HG02678 (cell line): ENCODE measurements around the gene CBX5.
"Not testable (repeated sequence)": the region's sequence is repeated elsewhere in the genome, so short reads cannot be mapped to it uniquely, and the experiment has no call there.

Source experiments
- ATAC-seq: cut with Tn5 transposase; IDR thresholded peaks from one replicate; pipeline ENCODE4 v1.9.1; 2021; ENCODE audit warnings: mild to moderate bottlenecking, moderate library complexity; ENCODE audit not compliant: unreplicated experiment

The CBX5 gene

GRCh38 chr12:54201001-54201794 lies 78.7 kb downstream of the CBX5 start:
- ATAC-seq: peak; percentile 51

- ATAC-seq: no peak
These were observed 79.5 kb downstream of the CBX5 start for GRCh38 chr12:54200412-54200811.

DNA sequence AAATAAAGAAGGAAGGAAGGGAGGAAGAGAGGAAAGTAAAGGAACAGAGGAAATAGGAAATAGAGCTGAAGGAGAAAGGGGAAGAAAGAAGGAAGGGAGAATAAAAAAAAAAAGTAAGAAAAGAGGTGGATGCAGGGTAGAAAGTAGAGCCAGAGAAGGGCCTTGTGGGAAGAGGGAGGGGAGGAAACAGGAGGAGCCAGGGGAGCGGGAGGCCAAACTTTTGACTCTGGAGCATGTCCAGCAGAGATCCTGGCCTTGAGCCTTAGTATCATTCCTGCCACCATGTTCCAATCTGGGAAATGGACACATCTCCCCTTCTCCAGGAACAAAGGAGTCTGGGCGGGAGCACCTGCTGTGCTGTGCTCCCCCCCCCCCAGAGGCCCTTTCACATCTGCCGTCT lies 80.0 kb downstream of the CBX5 start:
- ATAC-seq: no peak

DNA sequence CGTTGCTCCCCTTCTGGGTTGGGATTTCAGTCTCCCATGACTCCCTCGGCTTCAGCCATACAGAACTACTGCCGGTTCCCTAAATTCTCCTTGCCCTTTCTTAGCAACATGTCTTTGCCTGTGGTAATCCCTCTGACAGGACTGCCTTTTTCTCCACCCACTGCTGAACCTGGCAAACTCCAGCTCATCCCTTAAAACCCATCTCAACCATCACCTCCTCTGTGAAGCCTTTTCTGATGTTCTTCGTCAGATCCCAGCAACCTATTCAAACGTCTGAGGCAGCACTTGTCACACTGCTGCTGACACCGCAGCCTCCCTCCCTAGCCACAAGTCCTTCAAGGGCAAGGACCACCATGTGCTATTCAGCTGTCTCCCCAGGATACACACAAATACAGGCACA lies 80.9 kb downstream of the CBX5 start:
- ATAC-seq: no peak

DNA sequence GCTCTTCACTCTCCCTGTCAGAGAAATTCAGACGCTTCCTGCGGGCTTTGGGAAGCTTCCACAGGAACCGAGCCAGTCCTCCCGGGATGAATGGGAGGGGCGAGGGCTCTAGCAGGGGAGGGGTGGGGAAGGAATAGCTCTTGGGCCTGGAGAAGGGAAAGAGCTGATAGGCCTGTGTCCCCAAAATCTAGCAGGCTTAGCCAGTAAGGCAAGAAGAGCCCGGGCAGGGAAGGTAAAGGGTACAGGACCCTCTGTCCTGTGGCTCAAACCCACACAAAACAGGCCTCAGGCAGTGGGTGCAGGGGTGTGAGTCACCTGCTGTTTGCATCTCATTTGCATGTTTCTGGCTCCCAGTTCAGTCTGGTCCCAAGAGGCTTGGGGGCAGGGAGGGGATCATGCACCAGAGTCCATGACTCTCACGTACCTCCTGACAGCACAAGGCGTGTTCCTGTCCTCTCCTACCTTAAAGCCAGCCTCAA lies 82.5 kb downstream of the CBX5 start:
- no peak for ATAC-seq

- ATAC-seq: no peak
These were observed 82.9 kb downstream of the CBX5 start for GRCh38 chr12:54197010-54197409.

DNA sequence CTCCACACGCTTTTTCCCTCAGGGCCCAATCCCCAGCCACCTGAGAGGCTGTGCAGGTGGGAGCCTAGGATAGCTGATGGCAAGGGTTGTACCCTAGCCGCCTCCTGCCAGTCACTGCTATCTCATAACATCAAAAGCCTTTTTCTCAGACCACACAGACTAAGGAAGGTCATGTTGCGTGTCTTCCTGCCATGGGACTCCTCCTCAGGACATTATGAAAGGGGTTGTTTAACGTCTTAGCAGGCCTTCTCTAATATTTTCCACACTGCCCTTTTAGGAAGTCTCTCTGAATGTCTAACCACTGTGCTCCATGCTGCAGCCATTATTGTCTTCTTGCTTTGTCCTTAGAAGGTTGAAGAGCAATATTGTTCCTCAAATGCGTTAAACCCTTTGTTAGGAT lies 83.5 kb downstream of the CBX5 start:
- no peak for ATAC-seq

- ATAC-seq: no peak
These were observed 84.1 kb downstream of the CBX5 start for GRCh38 chr12:54195737-54196347.

DNA sequence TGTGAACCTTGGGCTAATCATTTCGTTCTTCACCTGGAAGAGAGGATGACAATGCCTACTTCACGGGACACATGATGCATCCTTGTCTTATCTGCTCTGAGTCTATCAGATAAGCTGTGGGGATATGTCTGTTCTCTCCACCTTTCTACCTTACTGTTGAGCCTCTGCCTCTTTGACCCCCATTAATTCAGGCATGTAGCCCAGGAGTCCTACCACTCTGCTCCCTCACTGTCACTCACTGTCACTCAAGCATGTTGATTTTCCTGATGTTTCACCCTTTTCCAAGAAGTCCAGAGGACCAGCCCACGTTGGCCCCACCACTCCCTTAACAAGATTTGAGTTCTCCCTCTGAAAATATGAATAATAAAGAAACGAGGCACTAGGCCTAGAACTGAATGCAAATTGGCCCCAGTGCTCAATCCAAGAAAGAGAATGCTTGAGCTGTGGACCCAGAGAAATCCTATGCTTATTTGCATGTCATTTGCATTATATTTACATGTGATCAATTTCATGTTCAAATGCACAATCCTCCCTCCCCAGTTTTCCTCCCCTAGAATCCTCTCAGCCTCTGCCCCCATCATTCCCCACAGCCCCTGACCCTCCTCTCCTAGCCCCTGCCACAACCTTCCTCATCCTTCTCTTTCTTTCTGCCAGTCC lies 84.7 kb downstream of the CBX5 start:
- no peak for ATAC-seq

DNA sequence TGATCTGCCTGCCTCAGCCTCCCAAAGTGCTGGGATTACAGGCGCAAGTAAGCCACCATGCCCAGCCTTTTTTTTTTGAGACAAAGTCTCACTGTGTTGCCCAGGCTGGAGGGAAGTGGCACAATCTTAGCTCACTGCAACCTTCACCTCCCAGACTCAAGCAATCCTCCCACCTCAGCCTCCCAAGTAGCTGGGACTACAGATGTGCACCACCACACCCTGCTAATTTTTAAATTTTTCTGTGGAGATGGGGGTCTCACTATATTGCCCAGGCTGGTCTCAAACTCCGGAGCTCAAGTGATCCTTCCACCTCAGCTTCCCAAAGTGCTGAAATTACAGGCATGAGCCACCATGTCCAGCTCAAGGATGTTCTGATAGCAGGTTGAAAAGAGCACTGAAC lies 85.3 kb downstream of the CBX5 start:
- ATAC-seq: not testable (repeated sequence)

DNA sequence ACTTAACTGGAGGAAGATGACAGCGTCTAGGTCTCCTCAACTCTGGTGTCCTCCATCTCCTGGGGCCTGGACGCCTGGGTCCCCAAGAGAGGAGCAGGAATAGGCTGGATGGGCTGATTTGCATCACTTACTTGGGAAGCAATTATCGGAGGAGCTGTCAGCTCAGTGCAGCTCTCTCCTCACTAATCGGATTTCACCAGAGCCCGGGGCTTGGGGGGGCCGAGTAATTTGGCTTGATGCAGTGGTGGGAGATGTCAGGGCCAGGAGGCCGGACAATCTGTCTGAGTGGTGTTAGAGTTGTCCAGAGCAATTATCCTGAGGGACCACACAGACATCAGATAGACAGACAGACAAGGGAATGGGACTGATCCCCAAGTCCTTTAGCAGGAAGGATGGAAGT lies 86.5 kb downstream of the CBX5 start:
- ATAC-seq: no peak

- peak; percentile 37 for ATAC-seq
These were observed 88.3 kb downstream of the CBX5 start for GRCh38 chr12:54191550-54192022.

DNA sequence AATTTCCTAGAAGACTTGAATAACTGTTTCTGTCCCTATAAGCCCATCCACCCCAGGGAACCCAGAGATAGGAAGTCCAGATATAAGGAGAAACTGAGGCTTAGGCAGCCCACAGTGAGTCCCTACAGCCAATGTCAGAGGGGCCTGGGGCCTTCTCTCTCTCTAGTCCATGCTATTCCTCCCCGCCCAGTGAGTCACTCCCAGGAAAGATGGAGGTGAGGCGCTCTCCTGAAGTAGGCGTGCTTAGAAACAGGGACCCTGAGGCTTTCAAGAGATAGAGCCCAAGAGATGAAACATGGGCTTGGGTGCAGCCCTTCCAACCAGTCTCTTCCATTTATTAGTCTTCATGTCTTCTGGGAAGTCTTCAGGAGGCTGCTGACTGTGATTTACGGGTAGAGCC lies 88.8 kb downstream of the CBX5 start:
- no peak for ATAC-seq

- no peak for ATAC-seq
These were observed 90.8 kb downstream of the CBX5 start for GRCh38 chr12:54189198-54189539.

DNA sequence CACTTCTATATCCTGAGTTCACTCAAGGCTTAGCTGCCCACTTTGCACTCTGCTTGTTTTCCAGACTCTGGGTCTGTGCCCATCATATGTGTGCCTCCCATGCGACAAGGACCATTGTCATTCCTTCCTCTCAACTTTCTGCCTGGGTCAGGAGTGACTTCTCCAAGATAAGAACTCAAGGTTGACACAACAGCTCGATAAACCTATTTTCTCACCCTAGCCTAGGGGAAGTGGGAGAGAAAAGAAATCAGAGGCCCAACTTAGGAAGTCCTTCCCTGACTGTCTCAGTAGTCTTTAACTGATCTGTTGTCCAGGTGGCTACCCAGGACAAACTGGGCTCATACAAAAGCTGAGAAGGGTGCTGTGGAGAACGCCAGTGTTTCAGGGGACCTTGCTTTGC lies 92.8 kb downstream of the CBX5 start:
- no peak for ATAC-seq

GRCh38 chr12:54185919-54186318 lies 94.0 kb downstream of the CBX5 start:
- ATAC-seq: no peak

- ATAC-seq: not testable (repeated sequence)
These were observed 94.6 kb downstream of the CBX5 start for GRCh38 chr12:54185297-54185696.

GRCh38 chr12:54184024-54184805 lies 95.7 kb downstream of the CBX5 start:
- no peak for ATAC-seq

DNA sequence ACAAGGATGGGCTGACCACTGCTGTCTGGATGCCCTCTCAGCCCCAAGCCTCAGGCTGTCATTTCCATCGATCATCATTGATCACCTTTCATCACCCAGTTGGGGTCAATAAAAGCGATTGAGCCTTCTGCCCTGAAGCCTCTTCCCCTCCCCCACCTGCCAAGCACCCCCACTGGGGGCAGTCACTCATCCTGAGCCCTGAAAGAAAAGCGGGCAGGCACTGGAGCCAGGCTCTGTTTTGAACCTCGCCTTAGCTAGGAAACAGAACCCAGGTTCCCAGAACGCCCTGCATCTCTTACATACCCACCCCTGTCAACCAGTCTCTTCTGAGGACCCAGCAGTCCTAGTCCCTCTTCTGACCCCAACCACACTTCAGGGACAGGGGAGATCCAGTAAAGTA lies 96.9 kb downstream of the CBX5 start:
- ATAC-seq: no peak

GRCh38 chr12:54182086-54182485 lies 97.8 kb downstream of the CBX5 start:
- no peak for ATAC-seq
